ENCODE data around the gene RAP1GAP.

The RAP1GAP gene

GRCh38 chr1:21590126-21590880 is 78.9 kb downstream of the RAP1GAP start:
- Mint-ChIP-seq H3K9me3 (no peaks in the 10 kb centered on the region), H3K36me3 (no peaks in the 10 kb centered on the region), H3K4me1 (peaks cover 2 to 6% of the 10 kb centered on the region in 2 donors), H3K27ac (no peak overlapping the region), H3K27me3 (peaks cover 35 to 39% of the 10 kb centered on the region in 2 donors), H3K4me3 (no peak overlapping the region)
- DNase-seq (no peak), ATAC-seq (replicated peaks) (no peak)

- H3K27ac Mint-ChIP-seq: no peak overlapping the region
- no peak for DNase-seq
- no peaks in the 10 kb centered on the region for H3K36me3 Mint-ChIP-seq
- no peak overlapping the region for H3K4me3 Mint-ChIP-seq
- peaks cover 37 to 44% of the 10 kb centered on the region in 2 donors for H3K27me3 Mint-ChIP-seq
- H3K4me1 Mint-ChIP-seq: peaks cover 2 to 6% of the 10 kb centered on the region in 2 donors
- ATAC-seq (replicated peaks): no peak
- no peaks in the 10 kb centered on the region for H3K9me3 Mint-ChIP-seq
Observed at GRCh38 chr1:21589618-21590017, 79.5 kb downstream of the RAP1GAP start.

- Mint-ChIP-seq H3K4me3 (no peak overlapping the region), H3K4me1 (peaks cover 2 to 6% of the 10 kb centered on the region in 2 donors), H3K27ac (no peak overlapping the region), H3K27me3 (peaks cover 38 to 41% of the 10 kb centered on the region in 2 donors), H3K36me3 (no peaks in the 10 kb centered on the region), H3K9me3 (no peaks in the 10 kb centered on the region)
- no peak for ATAC-seq (replicated peaks)
- DNase-seq: no peak
Observed at GRCh38 chr1:21587602-21587953, 81.6 kb downstream of the RAP1GAP start.

DNA sequence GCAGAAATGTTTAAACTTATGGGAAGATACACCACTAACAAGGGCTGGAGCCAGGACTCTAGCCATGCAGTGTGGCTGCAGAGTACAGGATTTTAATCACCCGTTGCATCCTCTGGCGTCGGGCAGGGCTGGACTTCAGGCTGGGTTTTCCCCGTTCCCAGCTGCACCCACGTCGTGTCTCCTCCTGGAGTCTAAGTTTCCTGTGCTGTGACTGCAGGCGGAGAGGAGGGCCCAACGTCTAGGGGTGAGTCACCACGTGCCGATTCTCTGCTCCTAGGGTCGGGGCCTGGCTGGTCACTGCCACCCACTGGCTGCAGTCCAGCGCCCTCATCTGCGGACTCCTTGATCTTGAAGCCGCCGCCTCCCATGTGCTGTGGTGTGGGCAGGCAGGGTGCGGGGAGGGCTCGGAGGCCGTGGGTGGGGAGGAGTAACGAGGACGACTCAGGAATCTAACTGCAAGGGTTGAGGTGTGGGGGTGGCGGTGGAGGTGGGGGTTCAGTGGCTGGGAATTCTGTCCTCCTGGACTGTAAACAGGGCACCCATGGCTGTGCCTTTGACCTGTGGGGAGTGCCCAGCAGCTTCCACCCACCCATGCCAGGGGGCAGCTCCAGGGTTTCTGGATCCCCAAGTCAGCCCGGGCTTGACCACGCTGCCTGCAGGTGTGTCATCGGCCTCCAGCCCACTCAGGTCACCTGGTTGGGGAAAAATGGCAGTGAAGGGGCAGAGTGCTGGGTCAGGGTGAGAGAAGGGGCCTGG is 82.1 kb downstream of the RAP1GAP start:
- no peak overlapping the region for H3K4me3 Mint-ChIP-seq

DNA sequence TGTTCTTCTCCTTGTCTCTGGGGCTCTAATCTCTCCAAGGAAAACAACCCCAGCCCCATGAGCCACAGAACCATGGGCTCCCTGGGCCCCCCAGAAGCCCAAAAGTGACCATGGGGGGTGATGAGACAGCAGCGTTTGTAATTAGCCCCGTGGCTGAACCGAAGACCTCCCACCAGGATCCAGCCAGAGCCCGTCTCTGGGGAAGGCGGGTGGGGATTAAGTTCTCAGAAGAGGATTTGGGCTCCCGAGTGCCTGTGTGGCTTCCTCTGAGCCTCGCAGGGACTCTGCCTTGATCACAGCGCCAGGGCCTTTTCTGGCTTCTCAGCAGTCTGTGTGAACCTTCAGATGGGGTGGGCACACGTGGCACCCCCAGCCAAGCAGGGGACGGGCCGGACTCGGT is 82.9 kb downstream of the RAP1GAP start:
- ATAC-seq (replicated peaks) (no peak), DNase-seq (no peak)
- Mint-ChIP-seq H3K36me3 (no peaks in the 10 kb centered on the region), H3K27ac (no peak overlapping the region), H3K9me3 (no peaks in the 10 kb centered on the region), H3K27me3 (peaks cover 35% of the 10 kb centered on the region in 2 donors), H3K4me3 (no peak overlapping the region), H3K4me1 (peaks cover 2 to 6% of the 10 kb centered on the region in 2 donors)

More for the DNA sequence above, 82.1 kb downstream of the RAP1GAP start:
- H3K9me3 Mint-ChIP-seq: no peaks in the 10 kb centered on the region
- peaks cover 37 to 38% of the 10 kb centered on the region in 2 donors for H3K27me3 Mint-ChIP-seq
- no peaks in the 10 kb centered on the region for H3K36me3 Mint-ChIP-seq
- ATAC-seq (replicated peaks): no peak
- no peak overlapping the region for H3K27ac Mint-ChIP-seq
- H3K4me1 Mint-ChIP-seq: peaks cover 2 to 6% of the 10 kb centered on the region in 2 donors
- DNase-seq: no peak

- no peaks in the 10 kb centered on the region for H3K9me3 Mint-ChIP-seq
- H3K36me3 Mint-ChIP-seq: no peaks in the 10 kb centered on the region
- H3K4me3 Mint-ChIP-seq: no peak overlapping the region
- H3K27ac Mint-ChIP-seq: no peak overlapping the region
- H3K27me3 Mint-ChIP-seq: peaks cover 29 to 35% of the 10 kb centered on the region in 2 donors
- no peak for ATAC-seq (replicated peaks)
- no peaks in the 10 kb centered on the region for H3K4me1 Mint-ChIP-seq
- DNase-seq: no peak
Observed at GRCh38 chr1:21585037-21585436, 84.1 kb downstream of the RAP1GAP start.

DNA sequence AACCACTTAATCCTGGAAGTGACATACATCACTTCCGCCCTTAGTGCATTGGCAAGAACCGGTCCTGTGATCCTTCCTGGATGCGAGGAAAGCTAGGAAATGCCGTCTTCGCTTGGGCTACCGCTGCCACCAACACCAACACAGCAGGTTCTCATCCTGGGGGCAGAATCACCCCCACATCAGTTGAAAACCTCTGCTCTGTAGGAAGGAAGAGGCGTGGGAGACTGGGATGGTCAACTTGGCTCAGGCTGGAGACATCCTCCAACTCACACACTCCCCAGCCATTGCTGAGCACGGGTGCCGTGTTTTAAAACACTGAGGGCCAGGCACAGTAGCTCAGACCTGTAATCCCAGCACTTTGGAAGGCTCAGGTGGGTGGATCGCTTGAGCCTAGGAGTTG is 85.1 kb downstream of the RAP1GAP start:
- DNase-seq (no peak), ATAC-seq (replicated peaks) (no peak)
- Mint-ChIP-seq H3K27ac (no peak overlapping the region), H3K9me3 (no peaks in the 10 kb centered on the region), H3K4me3 (no peak overlapping the region), H3K36me3 (no peaks in the 10 kb centered on the region), H3K27me3 (peaks cover 27 to 34% of the 10 kb centered on the region in 2 donors), H3K4me1 (no peaks in the 10 kb centered on the region)

- Mint-ChIP-seq H3K4me3 (no peak overlapping the region), H3K27me3 (peaks cover 13 to 38% of the 10 kb centered on the region in 2 donors), H3K27ac (no peak overlapping the region), H3K4me1 (peaks cover 0 to 2% of the 10 kb centered on the region in 2 donors), H3K36me3 (no peaks in the 10 kb centered on the region), H3K9me3 (no peaks in the 10 kb centered on the region)
- ATAC-seq (replicated peaks) (no peak), DNase-seq (no peak)
Observed at GRCh38 chr1:21579791-21580190, 89.4 kb downstream of the RAP1GAP start.

GRCh38 chr1:21577933-21578332 is 91.2 kb downstream of the RAP1GAP start:
- H3K27ac Mint-ChIP-seq: no peak overlapping the region
- no peak overlapping the region for H3K4me3 Mint-ChIP-seq
- ATAC-seq (replicated peaks) (no peak), DNase-seq (no peak)
- H3K36me3 Mint-ChIP-seq: no peaks in the 10 kb centered on the region
- peaks cover 5 to 7% of the 10 kb centered on the region in 2 donors for H3K4me1 Mint-ChIP-seq
- H3K9me3 Mint-ChIP-seq: no peaks in the 10 kb centered on the region
- H3K27me3 Mint-ChIP-seq: peaks cover 19 to 53% of the 10 kb centered on the region in 2 donors

GRCh38 chr1:21577324-21577723 is 91.8 kb downstream of the RAP1GAP start:
- ATAC-seq (replicated peaks): no peak
- no peak overlapping the region for H3K4me3 Mint-ChIP-seq
- peaks cover 18 to 53% of the 10 kb centered on the region in 2 donors for H3K27me3 Mint-ChIP-seq
- no peaks in the 10 kb centered on the region for H3K36me3 Mint-ChIP-seq
- peaks cover 5 to 7% of the 10 kb centered on the region in 2 donors for H3K4me1 Mint-ChIP-seq
- no peaks in the 10 kb centered on the region for H3K9me3 Mint-ChIP-seq
- DNase-seq: no peak
- H3K27ac Mint-ChIP-seq: no peak overlapping the region

DNA sequence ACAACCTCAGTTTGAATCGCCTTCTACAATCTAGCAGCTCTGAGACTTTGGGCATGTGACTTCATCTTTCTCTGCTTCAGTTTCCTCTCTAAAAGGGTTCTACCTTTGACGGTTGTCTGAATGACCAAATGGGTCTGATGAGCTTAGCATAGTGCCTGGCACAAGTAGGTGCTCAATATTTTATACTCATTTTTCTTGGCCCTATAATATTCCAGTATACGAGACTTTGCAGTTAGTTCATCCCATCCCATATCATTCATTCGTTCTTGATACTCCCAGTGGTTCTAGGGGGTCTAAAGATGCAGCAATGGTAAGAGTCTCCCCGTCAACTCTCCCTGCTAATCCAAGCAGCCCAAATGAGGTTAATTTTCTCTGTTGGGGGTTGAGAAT is 92.4 kb downstream of the RAP1GAP start:
- DNase-seq: no peak
- Mint-ChIP-seq H3K4me3 (no peak overlapping the region), H3K9me3 (no peaks in the 10 kb centered on the region), H3K4me1 (peaks cover 5 to 7% of the 10 kb centered on the region in 2 donors), H3K27ac (no peak overlapping the region), H3K27me3 (peaks cover 18 to 58% of the 10 kb centered on the region in 2 donors), H3K36me3 (no peaks in the 10 kb centered on the region)
- no peak for ATAC-seq (replicated peaks)

- ATAC-seq (replicated peaks) (no peak), DNase-seq (no peak)
- peaks cover 5 to 7% of the 10 kb centered on the region in 2 donors for H3K4me1 Mint-ChIP-seq
- no peak overlapping the region for H3K27ac Mint-ChIP-seq
- H3K9me3 Mint-ChIP-seq: no peaks in the 10 kb centered on the region
- H3K4me3 Mint-ChIP-seq: no peak overlapping the region
- H3K36me3 Mint-ChIP-seq: no peaks in the 10 kb centered on the region
- peaks cover 18 to 59% of the 10 kb centered on the region in 2 donors for H3K27me3 Mint-ChIP-seq
Observed at GRCh38 chr1:21576031-21576797, 92.9 kb downstream of the RAP1GAP start.

- Mint-ChIP-seq H3K4me3 (no peak overlapping the region), H3K4me1 (peaks cover 5 to 7% of the 10 kb centered on the region in 2 donors), H3K36me3 (no peaks in the 10 kb centered on the region), H3K27ac (no peak overlapping the region), H3K9me3 (no peaks in the 10 kb centered on the region), H3K27me3 (peaks cover 18 to 59% of the 10 kb centered on the region in 2 donors)
- ATAC-seq (replicated peaks) (no peak), DNase-seq (no peak)
Observed at GRCh38 chr1:21575351-21575942, 93.7 kb downstream of the RAP1GAP start.

All from stimulated activated naive B cell treated with anti-CD40 and anti-IgM and Interleukin-4, amounts not matched to agents 10 μg/mL and 1 μg/mL and 100 μg/mL, for 72 hours (primary cell).